ENCODE results near the gene RPS24.

DNA sequence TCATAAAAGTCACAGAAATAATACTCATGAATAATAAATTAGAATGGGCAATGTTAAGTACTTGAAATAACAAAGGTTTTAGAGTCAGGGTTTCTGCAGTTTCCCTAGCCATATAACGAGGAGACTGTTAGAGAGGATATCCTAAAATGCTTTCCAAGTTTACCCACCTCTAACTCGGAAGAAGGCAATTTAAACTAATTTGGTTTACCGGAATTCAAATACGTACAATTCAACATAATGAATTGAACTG is 351 bp upstream of the RPS24 start:
- TF ChIP-seq POLR2A (IDR thresholded peaks at IDR 0.05) (no peak), POLR2AphosphoS5 (IDR thresholded peaks at IDR 0.05; ENCODE audit: insufficient read depth in 1 of 2, low read depth in 1 of 2) (no peak)
- TF ChIP-seq, protein P1, sequence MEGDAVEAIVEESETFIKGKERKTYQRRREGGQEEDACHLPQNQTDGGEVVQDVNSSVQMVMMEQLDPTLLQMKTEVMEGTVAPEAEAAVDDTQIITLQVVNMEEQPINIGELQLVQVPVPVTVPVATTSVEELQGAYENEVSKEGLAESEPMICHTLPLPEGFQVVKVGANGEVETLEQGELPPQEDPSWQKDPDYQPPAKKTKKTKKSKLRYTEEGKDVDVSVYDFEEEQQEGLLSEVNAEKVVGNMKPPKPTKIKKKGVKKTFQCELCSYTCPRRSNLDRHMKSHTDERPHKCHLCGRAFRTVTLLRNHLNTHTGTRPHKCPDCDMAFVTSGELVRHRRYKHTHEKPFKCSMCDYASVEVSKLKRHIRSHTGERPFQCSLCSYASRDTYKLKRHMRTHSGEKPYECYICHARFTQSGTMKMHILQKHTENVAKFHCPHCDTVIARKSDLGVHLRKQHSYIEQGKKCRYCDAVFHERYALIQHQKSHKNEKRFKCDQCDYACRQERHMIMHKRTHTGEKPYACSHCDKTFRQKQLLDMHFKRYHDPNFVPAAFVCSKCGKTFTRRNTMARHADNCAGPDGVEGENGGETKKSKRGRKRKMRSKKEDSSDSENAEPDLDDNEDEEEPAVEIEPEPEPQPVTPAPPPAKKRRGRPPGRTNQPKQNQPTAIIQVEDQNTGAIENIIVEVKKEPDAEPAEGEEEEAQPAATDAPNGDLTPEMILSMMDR (IDR thresholded peaks at IDR 0.05): no peak
